GM19238 (cell line): ENCODE measurements around the gene ZNF410.

Experiments used
- DNase-seq: peaks from one replicate; pipeline ENCODE4 v3.0.0; 2011; ENCODE audit warnings: low spot score; ENCODE audit not compliant: insufficient read length

ZNF410 gene

GRCh38 chr14:73953731-73954130 is 67.1 kb downstream of the ZNF410 start:
- no peak for DNase-seq

DNA sequence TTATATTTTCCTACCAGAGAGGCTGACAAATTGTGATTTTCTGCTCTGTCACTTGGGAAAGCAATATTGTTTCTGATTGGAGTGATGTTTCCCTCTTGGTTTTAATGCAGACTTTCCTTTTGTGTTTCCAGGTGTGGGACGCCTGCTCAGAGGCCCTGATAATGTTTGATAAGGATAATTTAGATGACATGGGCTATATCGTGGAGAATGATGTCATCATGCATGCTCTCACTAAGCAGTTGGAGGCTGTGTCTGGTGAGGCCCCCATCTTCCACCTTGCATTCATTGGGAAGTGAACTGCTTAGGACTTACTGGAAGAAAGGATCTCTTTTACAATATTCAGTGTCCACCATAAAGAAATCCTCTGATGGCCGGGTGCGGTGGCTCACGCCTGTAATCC is 69.0 kb downstream of the ZNF410 start:
- DNase-seq, result no peak

DNA sequence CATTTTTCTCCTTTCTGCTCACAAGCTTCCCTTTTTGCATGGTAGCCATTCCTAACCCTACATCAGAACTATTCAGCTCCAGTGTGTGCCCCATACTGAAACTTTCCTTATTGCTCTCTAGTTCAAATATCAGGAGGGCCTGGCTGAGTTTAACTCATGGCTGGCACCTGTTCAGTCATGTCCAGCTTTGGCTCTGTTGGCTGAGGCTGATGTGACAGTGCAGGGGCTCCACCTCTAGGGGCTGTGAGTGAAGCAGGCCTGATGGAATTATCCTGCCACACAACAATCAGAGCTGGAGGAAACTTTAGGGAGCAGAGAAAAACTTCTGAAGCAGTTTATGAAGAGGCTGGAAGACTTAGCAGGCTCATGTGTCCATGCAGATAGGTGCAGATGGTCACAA is 71.9 kb downstream of the ZNF410 start:
- DNase-seq, result no peak

DNA sequence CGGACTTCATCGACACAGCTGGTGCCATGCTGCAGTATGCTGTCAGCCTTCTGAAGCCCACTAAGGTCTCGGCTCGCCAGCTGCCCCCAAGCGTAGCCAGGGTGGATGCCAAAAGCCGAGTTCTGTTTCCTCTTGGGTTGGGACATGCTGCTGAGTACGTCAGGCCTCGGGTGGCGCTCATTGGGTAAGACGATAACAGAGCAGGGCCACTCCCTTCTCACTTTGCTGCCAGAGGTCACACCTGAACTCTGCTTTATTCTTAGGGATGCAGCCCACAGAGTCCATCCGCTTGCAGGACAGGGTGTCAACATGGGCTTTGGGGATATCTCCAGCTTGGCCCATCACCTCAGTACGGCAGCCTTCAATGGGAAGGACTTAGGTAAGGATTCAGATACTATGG is 74.5 kb downstream of the ZNF410 start:
- DNase-seq, result no peak

GRCh38 chr14:73965216-73965615 is 78.6 kb downstream of the ZNF410 start:
- no peak for DNase-seq

GRCh38 chr14:73968885-73969284 is 82.2 kb downstream of the ZNF410 start:
- DNase-seq, result no peak

- DNase-seq, result no peak
Measured at GRCh38 chr14:73973497-73973896, 86.8 kb downstream of the ZNF410 start.

DNA sequence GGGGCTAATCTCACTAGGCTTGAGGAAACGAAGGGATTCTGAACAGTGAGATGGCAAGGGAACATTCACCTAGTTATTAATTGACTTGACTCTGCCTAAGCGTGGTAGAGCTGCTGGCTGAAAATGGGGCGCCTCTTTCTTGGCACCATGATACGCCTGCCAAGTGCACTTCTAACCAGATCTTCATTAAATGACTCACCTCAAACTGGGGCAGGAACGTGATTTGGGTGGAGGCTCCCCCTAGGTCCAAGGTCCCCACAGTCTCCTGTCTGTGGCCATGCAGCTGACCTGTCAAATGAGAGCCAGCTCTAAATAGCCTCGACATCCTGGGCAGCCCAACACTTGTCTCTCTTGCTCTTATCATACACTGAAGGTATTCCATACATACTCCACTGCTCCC is 89.5 kb downstream of the ZNF410 start:
- DNase-seq, result no peak

DNA sequence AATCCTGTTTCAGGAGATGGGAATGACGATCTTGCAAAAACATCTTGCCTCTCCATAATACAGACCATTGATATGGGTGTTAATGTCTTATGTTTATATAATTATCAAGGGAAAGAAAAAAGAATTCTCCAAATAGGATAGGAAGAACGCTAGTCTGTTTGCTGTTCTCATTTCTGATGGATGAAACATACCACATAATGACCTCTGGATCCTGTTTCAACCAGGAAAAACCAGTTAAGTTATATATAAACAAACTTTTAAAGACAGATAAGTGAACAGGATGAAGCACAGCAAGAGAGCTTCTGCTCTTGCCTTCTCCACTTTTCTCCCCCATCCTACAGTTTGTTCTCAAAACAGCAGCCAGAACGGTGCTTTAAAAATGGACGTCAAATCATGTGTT is 91.2 kb downstream of the ZNF410 start:
- DNase-seq, result no peak
